Brain microvascular endothelial cell (primary cell): Measurements from ENCODE around the gene GNB2.
A peak's percentile ranks its signal among the peaks of the same experiment; 100 is the strongest.

Experiments
- DNase-seq: peaks from one replicate; pipeline ENCODE4 v3.0.0-alpha.2; 2020
- H3K27ac ChIP-seq: fragments of 250-450 bp; sonication (Bioruptor Pico); 2 replicates; pipeline ENCODE4 v1.5.1; 2020; ENCODE audit warnings: mild to moderate bottlenecking, moderate library complexity
- H3K27me3 ChIP-seq: fragments of 250-450 bp; sonication (Bioruptor Pico); replicated peaks from 2 replicates; pipeline ENCODE4 v1.5.1; 2020; ENCODE audit warnings: mild to moderate bottlenecking
- H3K36me3 ChIP-seq: fragments of 250-450 bp; sonication (Bioruptor Pico); replicated peaks from 2 replicates; pipeline ENCODE4 v1.5.1; 2020; ENCODE audit warnings: mild to moderate bottlenecking
- H3K4me3 ChIP-seq: 2 replicates; pipeline ENCODE4 v1.5.1; 2011; ENCODE audit warnings: low read depth, mild to moderate bottlenecking, control low read depth, low read length, moderate library complexity
- CTCF ChIP-seq: IDR thresholded peaks from 2 replicates; pipeline ENCODE4 v1.5.1; 2011; ENCODE audit warnings: low read depth, mild to moderate bottlenecking, moderate library complexity, low read length, control low read depth, inconsistent platforms; ENCODE audit errors: missing control alignments
- in situ Hi-C: cut with HindIII; loops from 2 replicates; pipeline ENCODE4 v1.10.0; 2017; ENCODE audit warnings: low sequenced_read_pairs, low pct_ligation_motif_present

GNB2 gene

GRCh38 chr7:100670074-100670473 lies 3.5 kb upstream of the GNB2 start:
- no peaks in the 10 kb centered on the region for H3K27me3 ChIP-seq
- no peak overlapping the region for H3K27ac ChIP-seq
- H3K4me3 ChIP-seq, result no peak overlapping the region
- no peak for DNase-seq
- TF ChIP-seq CTCF, result no peak
- in situ Hi-C loops, result no loop called here
- H3K36me3 ChIP-seq, result no peaks in the 10 kb centered on the region

GRCh38 chr7:100671353-100672327 lies 1.9 kb upstream of the GNB2 start:
- Histone ChIP-seq H3K4me3 (no peak overlapping the region), H3K36me3 (peaks cover 3% of the 10 kb centered on the region), H3K27ac (no peak overlapping the region), H3K27me3 (no peaks in the 10 kb centered on the region)
- no peak for TF ChIP-seq CTCF
- DNase-seq, result no peak
- in situ Hi-C loops, result no loop called here

GRCh38 chr7:100673942-100674410 lies 436 bp downstream of the GNB2 start:
- H3K4me3 ChIP-seq, result peak overlapping the region; percentile 89
- peaks cover 25% of the 10 kb centered on the region for H3K36me3 ChIP-seq
- no peak for TF ChIP-seq CTCF
- no peak for DNase-seq
- in situ Hi-C loops, result no loop called here
- peak overlapping the region; percentile 99 for H3K27ac ChIP-seq
- no peaks in the 10 kb centered on the region for H3K27me3 ChIP-seq

- Histone ChIP-seq H3K36me3 (peaks cover 31% of the 10 kb centered on the region), H3K27me3 (no peaks in the 10 kb centered on the region), H3K4me3 (peak overlapping the region; percentile 89), H3K27ac (no peak overlapping the region)
- no peak for TF ChIP-seq CTCF
- no peak for DNase-seq
- in situ Hi-C loops, result no loop called here
Measured at GRCh38 chr7:100674411-100675104, 1.0 kb downstream of the GNB2 start.

DNA sequence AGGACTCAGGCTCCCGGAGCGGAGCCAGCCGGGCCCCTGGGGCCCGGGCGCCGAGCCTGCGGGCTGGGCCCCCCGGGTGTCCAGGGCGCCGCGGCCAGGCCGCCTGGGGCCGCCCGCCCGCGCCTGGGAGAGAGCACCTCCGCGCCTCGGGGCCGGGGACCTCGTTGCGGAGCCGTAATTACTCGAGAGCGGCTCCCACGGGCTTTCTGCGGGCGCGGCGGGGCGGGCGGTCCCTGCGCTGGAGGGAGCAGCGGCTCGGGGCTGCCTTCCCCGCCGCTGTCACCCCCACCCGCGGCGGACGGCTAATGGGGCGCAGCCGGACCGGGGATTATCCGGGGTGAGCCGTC lies 1.5 kb downstream of the GNB2 start:
- no peak for DNase-seq
- no peak overlapping the region for H3K27ac ChIP-seq
- no peak for TF ChIP-seq CTCF

More for the DNA sequence above, 1.5 kb downstream of the GNB2 start:
- peaks cover 34% of the 10 kb centered on the region for H3K36me3 ChIP-seq
- peak overlapping the region; percentile 89 for H3K4me3 ChIP-seq
- H3K27me3 ChIP-seq, result no peaks in the 10 kb centered on the region
- in situ Hi-C loops, result no loop called here
